ENCODE measurements around the gene IRAK2.
"Not testable (repeated sequence)": the region's sequence is repeated elsewhere in the genome, so short reads cannot be mapped to it uniquely, and the experiment has no call there.

The IRAK2 gene

GRCh38 chr3:10164546-10165393 lies at the start of gene IRAK2:
Gene IRAK2 (plus strand): TSS chr3:10164919. CDS start chr3:10164955, 36 bp downstream.
- no peaks in the 10 kb centered on the region for H3K9me3 ChIP-seq (ENCODE audit: low read length)
- H3K36me3 ChIP-seq (ENCODE audit: insufficient read depth, low read length): no peaks in the 10 kb centered on the region
- H3K9ac ChIP-seq (ENCODE audit: low read length): peak within 1 kb of the TSS; percentile 49
- H3K27me3 ChIP-seq (ENCODE audit: control insufficient read depth in 1 of 2, insufficient read depth in 2 of 2, low read length in 2 of 2): no peaks in the 10 kb centered on the region
- peak within 1 kb of the TSS; percentile 79 to 99 for H3K4me3 ChIP-seq (ENCODE audit: low read depth in 1 of 2, low read length in 2 of 2)
- peak within 1 kb of the TSS; percentile 58 for H3K27ac ChIP-seq (ENCODE audit: low read depth, low read length)
- no peaks in the 10 kb centered on the region for H3K4me1 ChIP-seq (ENCODE audit: insufficient read depth, low read length)

- peaks cover 12% of the 10 kb centered on the region for H3K4me1 ChIP-seq (ENCODE audit: insufficient read depth, low read length)
- peak within 1 kb of the TSS; percentile 88 for H3K27ac ChIP-seq (ENCODE audit: low read depth, low read length)
- H3K4me3 ChIP-seq (ENCODE audit: low read depth in 1 of 2, low read length in 2 of 2): peak within 1 kb of the TSS; percentile 78 to 96
- H3K9me3 ChIP-seq (ENCODE audit: low read length): no peaks in the 10 kb centered on the region
- H3K36me3 ChIP-seq (ENCODE audit: insufficient read depth, low read length): peaks cover 2% of the 10 kb centered on the region
- H3K27me3 ChIP-seq (ENCODE audit: control insufficient read depth in 1 of 2, insufficient read depth in 2 of 2, low read length in 2 of 2): no peaks in the 10 kb centered on the region
- peak within 1 kb of the TSS; percentile 74 for H3K9ac ChIP-seq (ENCODE audit: low read length)
These were observed 49.2 kb upstream of the IRAK2 start, which contains the start of gene BRK1 for GRCh38 chr3:10115326-10116137. Gene BRK1 (plus strand): TSS chr3:10115675. CDS start chr3:10115702, 27 bp downstream.

GRCh38 chr3:10116138-10116460 lies 48.6 kb upstream of the IRAK2 start:
- H3K36me3 ChIP-seq (ENCODE audit: insufficient read depth, low read length): peaks cover 3% of the 10 kb centered on the region
- H3K4me1 ChIP-seq (ENCODE audit: insufficient read depth, low read length): peaks cover 12% of the 10 kb centered on the region
- peak overlapping the region; percentile 74 for H3K9ac ChIP-seq (ENCODE audit: low read length)
- H3K4me3 ChIP-seq (ENCODE audit: low read depth in 1 of 2, low read length in 2 of 2): peak overlapping the region; percentile 78 to 96
- H3K9me3 ChIP-seq (ENCODE audit: low read length): no peaks in the 10 kb centered on the region
- H3K27ac ChIP-seq (ENCODE audit: low read depth, low read length): peak overlapping the region; percentile 88
- H3K27me3 ChIP-seq (ENCODE audit: control insufficient read depth in 1 of 2, insufficient read depth in 2 of 2, low read length in 2 of 2): no peaks in the 10 kb centered on the region

- Histone ChIP-seq H3K9me3 (ENCODE audit: low read length) (no peaks in the 10 kb centered on the region), H3K4me1 (ENCODE audit: insufficient read depth, low read length) (peaks cover 12% of the 10 kb centered on the region), H3K36me3 (ENCODE audit: insufficient read depth, low read length) (peaks cover 3% of the 10 kb centered on the region), H3K27me3 (ENCODE audit: control insufficient read depth in 1 of 2, insufficient read depth in 2 of 2, low read length in 2 of 2) (no peaks in the 10 kb centered on the region), H3K4me3 (ENCODE audit: low read depth in 1 of 2, low read length in 2 of 2) (peak overlapping the region in 1 of 2 donors; percentile 78), H3K9ac (ENCODE audit: low read length) (no peak overlapping the region), H3K27ac (ENCODE audit: low read depth, low read length) (no peak overlapping the region)
These were observed 47.8 kb upstream of the IRAK2 start for GRCh38 chr3:10116928-10117327.

- H3K27me3 ChIP-seq (ENCODE audit: control insufficient read depth in 1 of 2, insufficient read depth in 2 of 2, low read length in 2 of 2): no peaks in the 10 kb centered on the region
- H3K4me1 ChIP-seq (ENCODE audit: insufficient read depth, low read length): peaks cover 12% of the 10 kb centered on the region
- H3K27ac ChIP-seq (ENCODE audit: low read depth, low read length): no peak overlapping the region
These were observed 45.3 kb upstream of the IRAK2 start for GRCh38 chr3:10119376-10119775.

GRCh38 chr3:10121064-10121463 lies 43.7 kb upstream of the IRAK2 start:
- Histone ChIP-seq H3K4me3 (ENCODE audit: low read depth in 1 of 2, low read length in 2 of 2) (no peak overlapping the region), H3K9ac (ENCODE audit: low read length) (no peak overlapping the region), H3K4me1 (ENCODE audit: insufficient read depth, low read length) (peaks cover 12% of the 10 kb centered on the region), H3K27me3 (ENCODE audit: control insufficient read depth in 1 of 2, insufficient read depth in 2 of 2, low read length in 2 of 2) (no peaks in the 10 kb centered on the region), H3K9me3 (ENCODE audit: low read length) (no peaks in the 10 kb centered on the region), H3K27ac (ENCODE audit: low read depth, low read length) (no peak overlapping the region), H3K36me3 (ENCODE audit: insufficient read depth, low read length) (peaks cover 12% of the 10 kb centered on the region)

More at GRCh38 chr3:10119376-10119775, 45.3 kb upstream of the IRAK2 start:
- peaks cover 3% of the 10 kb centered on the region for H3K36me3 ChIP-seq (ENCODE audit: insufficient read depth, low read length)
- H3K4me3 ChIP-seq (ENCODE audit: low read depth in 1 of 2, low read length in 2 of 2): no peak overlapping the region
- H3K9me3 ChIP-seq (ENCODE audit: low read length): no peaks in the 10 kb centered on the region
- H3K9ac ChIP-seq (ENCODE audit: low read length): no peak overlapping the region

GRCh38 chr3:10122724-10123123 lies 42.0 kb upstream of the IRAK2 start:
- no peak overlapping the region for H3K4me3 ChIP-seq (ENCODE audit: low read depth in 1 of 2, low read length in 2 of 2)
- peaks cover 28% of the 10 kb centered on the region for H3K36me3 ChIP-seq (ENCODE audit: insufficient read depth, low read length)
- H3K9me3 ChIP-seq (ENCODE audit: low read length): no peaks in the 10 kb centered on the region
- H3K4me1 ChIP-seq (ENCODE audit: insufficient read depth, low read length): no peaks in the 10 kb centered on the region
- H3K27me3 ChIP-seq (ENCODE audit: control insufficient read depth in 1 of 2, insufficient read depth in 2 of 2, low read length in 2 of 2): no peaks in the 10 kb centered on the region
- no peak overlapping the region for H3K9ac ChIP-seq (ENCODE audit: low read length)
- H3K27ac ChIP-seq (ENCODE audit: low read depth, low read length): no peak overlapping the region

- H3K27me3 ChIP-seq (ENCODE audit: control insufficient read depth in 1 of 2, insufficient read depth in 2 of 2, low read length in 2 of 2); H3K4me3 ChIP-seq (ENCODE audit: low read depth in 1 of 2, low read length in 2 of 2); H3K9ac ChIP-seq (ENCODE audit: low read length); H3K4me1 ChIP-seq (ENCODE audit: insufficient read depth, low read length); H3K27ac ChIP-seq (ENCODE audit: low read depth, low read length); H3K36me3 ChIP-seq (ENCODE audit: insufficient read depth, low read length); H3K9me3 ChIP-seq (ENCODE audit: low read length): not testable (repeated sequence)
These were observed 28.8 kb upstream of the IRAK2 start for GRCh38 chr3:10135872-10136271.

GRCh38 chr3:10136426-10137005 lies 28.2 kb upstream of the IRAK2 start:
- Histone ChIP-seq H3K36me3 (ENCODE audit: insufficient read depth, low read length) (no peaks in the 10 kb centered on the region), H3K4me3 (ENCODE audit: low read depth in 1 of 2, low read length in 2 of 2) (no peak overlapping the region), H3K27me3 (ENCODE audit: control insufficient read depth in 1 of 2, insufficient read depth in 2 of 2, low read length in 2 of 2) (no peaks in the 10 kb centered on the region), H3K4me1 (ENCODE audit: insufficient read depth, low read length) (no peaks in the 10 kb centered on the region), H3K9me3 (ENCODE audit: low read length) (no peaks in the 10 kb centered on the region), H3K27ac (ENCODE audit: low read depth, low read length) (no peak overlapping the region), H3K9ac (ENCODE audit: low read length) (no peak overlapping the region)

- H3K9ac ChIP-seq (ENCODE audit: low read length): no peak overlapping the region
- no peaks in the 10 kb centered on the region for H3K4me1 ChIP-seq (ENCODE audit: insufficient read depth, low read length)
- H3K9me3 ChIP-seq (ENCODE audit: low read length): no peaks in the 10 kb centered on the region
- H3K27ac ChIP-seq (ENCODE audit: low read depth, low read length): no peak overlapping the region
- H3K27me3 ChIP-seq (ENCODE audit: control insufficient read depth in 1 of 2, insufficient read depth in 2 of 2, low read length in 2 of 2): no peaks in the 10 kb centered on the region
- H3K36me3 ChIP-seq (ENCODE audit: insufficient read depth, low read length): no peaks in the 10 kb centered on the region
- no peak overlapping the region for H3K4me3 ChIP-seq (ENCODE audit: low read depth in 1 of 2, low read length in 2 of 2)
These were observed 27.5 kb upstream of the IRAK2 start for GRCh38 chr3:10137178-10137577.

- Histone ChIP-seq H3K4me1 (ENCODE audit: insufficient read depth, low read length) (peaks cover 15% of the 10 kb centered on the region), H3K36me3 (ENCODE audit: insufficient read depth, low read length) (no peaks in the 10 kb centered on the region), H3K9ac (ENCODE audit: low read length) (no peak overlapping the region), H3K27ac (ENCODE audit: low read depth, low read length) (peak overlapping the region; percentile 78), H3K9me3 (ENCODE audit: low read length) (no peaks in the 10 kb centered on the region), H3K4me3 (ENCODE audit: low read depth in 1 of 2, low read length in 2 of 2) (peak overlapping the region; percentile 61 to 71), H3K27me3 (ENCODE audit: control insufficient read depth in 1 of 2, insufficient read depth in 2 of 2, low read length in 2 of 2) (no peaks in the 10 kb centered on the region)
These were observed 23.6 kb upstream of the IRAK2 start for GRCh38 chr3:10140996-10141546.
